WTC11 (cell line): ENCODE results near the gene NSFL1C. TPM values are rescaled to one million over a fixed set of nuclear protein-coding genes. Genes with fewer than 3 reads are reported as not detected.

Experiments
- ATAC-seq: fragments of 200-7000 bp; cut with Tn5 transposase; 2 replicates; pipeline ENCODE4 v1.10.0; 2021; ENCODE audit warnings: mild to moderate bottlenecking, moderate library complexity
- CTCF ChIA-PET: fragments of 300-600 bp; sonication (Branson Sonifier 250); formaldehyde crosslinking; loops from one replicate; lab custom pipeline; 2021; ENCODE audit warnings: antibody characterized with exemption; lab: Charles Lee
- POLR2A ChIA-PET: fragments of 350-600 bp; sonication (Branson Sonifier 250); formaldehyde crosslinking; loops from one replicate; lab custom pipeline; 2021; ENCODE audit warnings: antibody characterized with exemption; lab: Charles Lee
- DNase-seq: peaks from one replicate; pipeline ENCODE4 v3.0.0; 2021; ENCODE audit warnings: low spot score
- H3K27ac Mint-ChIP-seq: 2 replicates; pipeline ENCODE4 v1.8.0; 2021; ENCODE audit warnings: mixed read lengths
- H3K27me3 Mint-ChIP-seq: 2 replicates; pipeline ENCODE4 v1.8.0; 2021; ENCODE audit warnings: low read depth, mild to moderate bottlenecking, moderate library complexity, mixed read lengths
- H3K36me3 Mint-ChIP-seq: 2 replicates; pipeline ENCODE4 v1.8.0; 2021; ENCODE audit warnings: mixed read lengths
- H3K4me1 Mint-ChIP-seq: 2 replicates; pipeline ENCODE4 v1.8.0; 2022; ENCODE audit warnings: mixed read lengths
- H3K4me3 Mint-ChIP-seq: 2 replicates; pipeline ENCODE4 v1.8.0; 2021; ENCODE audit warnings: mild to moderate bottlenecking, moderate library complexity, mixed read lengths
- H3K9me3 Mint-ChIP-seq: 2 replicates; pipeline ENCODE4 v1.8.0; 2021; ENCODE audit warnings: mixed read lengths
- GRHL2 ChIP-seq: fragments of 250-450 bp; sonication (Bioruptor Pico); IDR thresholded peaks from 2 replicates; pipeline ENCODE4 v1.8.0; 2022; ENCODE audit warnings: mild to moderate bottlenecking, moderate library complexity; ENCODE audit not compliant: insufficient replicate concordance, severe bottlenecking
- HMGA2 ChIP-seq: fragments of 250-450 bp; sonication (Bioruptor Pico); IDR thresholded peaks from 2 replicates; pipeline ENCODE4 v1.4.0; 2021; ENCODE audit warnings: mild to moderate bottlenecking, moderate library complexity
- NFATC4 ChIP-seq: fragments of 250-450 bp; sonication (Bioruptor Pico); IDR thresholded peaks from 2 replicates; pipeline ENCODE4 v1.9.0; 2021; ENCODE audit warnings: mild to moderate bottlenecking
- NFYB ChIP-seq: sonication (generic); formaldehyde crosslinking; conservative IDR thresholded peaks from 2 replicates; pipeline ENCODE4 v1.8.0; 2022; ENCODE audit warnings: low read depth, missing genetic modification reagents
- SOX15 ChIP-seq: fragments of 250-450 bp; sonication (Bioruptor Pico); IDR thresholded peaks from 2 replicates; pipeline ENCODE4 v1.9.0; 2021; ENCODE audit warnings: mild to moderate bottlenecking
- TP53 ChIP-seq: sonication (generic); formaldehyde crosslinking; IDR thresholded peaks from 2 replicates; pipeline ENCODE4 v1.8.1; 2023; ENCODE audit warnings: mild to moderate bottlenecking, missing genetic modification reagents
- ZBTB21 ChIP-seq: sonication (generic); formaldehyde crosslinking; IDR thresholded peaks from 2 replicates; pipeline ENCODE4 v1.8.1; 2023; ENCODE audit warnings: mild to moderate bottlenecking, missing genetic modification reagents, borderline replicate concordance
- ZNF121 ChIP-seq: sonication (generic); formaldehyde crosslinking; IDR thresholded peaks from 2 replicates; pipeline ENCODE4 v1.8.0; 2023; ENCODE audit warnings: missing genetic modification reagents
- ZNF232 ChIP-seq: sonication (generic); formaldehyde crosslinking; IDR thresholded peaks from 2 replicates; pipeline ENCODE4 v1.8.0; 2022; ENCODE audit warnings: mild to moderate bottlenecking, missing genetic modification reagents
- ZNF263 ChIP-seq: sonication (generic); formaldehyde crosslinking; IDR thresholded peaks from 2 replicates; pipeline ENCODE4 v1.8.1; 2022; ENCODE audit warnings: low read depth, mild to moderate bottlenecking, moderate library complexity, missing genetic modification reagents
- ZNF396 ChIP-seq: fragments of 250-450 bp; sonication (Bioruptor Pico); IDR thresholded peaks from 2 replicates; pipeline ENCODE4 v1.8.0; 2021; ENCODE audit warnings: mild to moderate bottlenecking, moderate library complexity, borderline replicate concordance
- total RNA-seq: library from RNA; stranded (reverse); gene quantifications from 3 replicates; pipeline ENCODE4 v1.2.3, GENCODE V29; 2021
- TF ChIP-seq, protein P1 (sequence below): sonication (generic); formaldehyde crosslinking; IDR thresholded peaks from 2 replicates; pipeline ENCODE4 v1.8.1; 2023; ENCODE audit warnings: mild to moderate bottlenecking, moderate library complexity, missing genetic modification reagents
- TF ChIP-seq, protein P2 (sequence below): sonication (generic); formaldehyde crosslinking; IDR thresholded peaks from 2 replicates; pipeline ENCODE4 v1.8.1; 2022; ENCODE audit warnings: mild to moderate bottlenecking, moderate library complexity, missing genetic modification reagents
- TF ChIP-seq, protein P3 (sequence below): sonication (generic); formaldehyde crosslinking; IDR thresholded peaks from 2 replicates; pipeline ENCODE4 v1.8.1; 2023; ENCODE audit warnings: mild to moderate bottlenecking, missing genetic modification reagents, borderline replicate concordance
- TF ChIP-seq, protein P4 (sequence below): sonication (generic); formaldehyde crosslinking; IDR thresholded peaks from 2 replicates; pipeline ENCODE4 v1.8.0; 2022; ENCODE audit warnings: missing genetic modification reagents
- TF ChIP-seq, protein P5 (sequence below): sonication (generic); formaldehyde crosslinking; IDR thresholded peaks from 2 replicates; pipeline ENCODE4 v1.8.0; 2022; ENCODE audit warnings: mild to moderate bottlenecking, missing genetic modification reagents
- TF ChIP-seq, protein P6 (sequence below): fragments of 250-450 bp; sonication (Bioruptor Pico); conservative IDR thresholded peaks from 2 replicates; pipeline ENCODE4 v1.9.0; 2021; ENCODE audit warnings: mild to moderate bottlenecking
- TF ChIP-seq, protein P7 (sequence below): sonication (generic); formaldehyde crosslinking; IDR thresholded peaks from 2 replicates; pipeline ENCODE4 v1.8.0; 2023; ENCODE audit warnings: missing genetic modification reagents

The NSFL1C gene
- total RNA-seq, 1 experiment from 2014 or later = 85.5 TPM

DNA sequence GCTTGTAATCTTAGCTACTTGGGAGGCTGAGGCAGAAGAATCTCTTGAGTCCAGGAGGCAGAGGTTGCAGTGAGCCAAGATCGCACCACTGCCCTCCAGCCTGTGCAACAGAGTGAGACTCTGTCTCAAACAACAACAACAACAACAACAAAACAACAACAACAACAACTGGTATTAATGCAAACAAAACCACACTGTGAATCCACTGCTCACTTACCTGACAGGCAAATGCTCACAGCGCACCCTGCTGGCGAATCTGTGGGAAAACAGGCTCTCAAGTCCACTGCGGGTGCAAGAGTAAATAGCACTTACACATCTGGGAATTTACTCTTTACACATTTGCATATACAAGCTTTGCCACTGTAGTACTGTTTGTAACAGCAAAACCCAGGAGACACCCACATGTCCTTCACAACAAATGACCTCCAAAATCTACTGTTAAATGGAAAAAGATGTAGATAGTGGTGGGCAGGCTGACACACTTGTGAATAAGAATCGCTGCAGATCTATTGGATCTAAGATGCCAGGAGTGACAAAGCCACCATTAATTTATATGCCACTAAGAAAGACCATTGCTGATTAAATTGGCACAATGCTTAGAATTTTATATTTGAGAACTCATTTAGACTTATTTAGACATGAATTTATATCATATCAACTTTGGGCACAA, 29.3 kb downstream of the NSFL1C start (continued):
- TF ChIP-seq, protein P1, sequence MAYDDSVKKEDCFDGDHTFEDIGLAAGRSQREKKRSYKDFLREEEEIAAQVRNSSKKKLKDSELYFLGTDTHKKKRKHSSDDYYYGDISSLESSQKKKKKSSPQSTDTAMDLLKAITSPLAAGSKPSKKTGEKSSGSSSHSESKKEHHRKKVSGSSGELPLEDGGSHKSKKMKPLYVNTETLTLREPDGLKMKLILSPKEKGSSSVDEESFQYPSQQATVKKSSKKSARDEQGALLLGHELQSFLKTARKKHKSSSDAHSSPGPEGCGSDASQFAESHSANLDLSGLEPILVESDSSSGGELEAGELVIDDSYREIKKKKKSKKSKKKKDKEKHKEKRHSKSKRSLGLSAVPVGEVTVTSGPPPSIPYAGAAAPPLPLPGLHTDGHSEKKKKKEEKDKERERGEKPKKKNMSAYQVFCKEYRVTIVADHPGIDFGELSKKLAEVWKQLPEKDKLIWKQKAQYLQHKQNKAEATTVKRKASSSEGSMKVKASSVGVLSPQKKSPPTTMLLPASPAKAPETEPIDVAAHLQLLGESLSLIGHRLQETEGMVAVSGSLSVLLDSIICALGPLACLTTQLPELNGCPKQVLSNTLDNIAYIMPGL (CRISPR knock-in tag) = no peak

DNA sequence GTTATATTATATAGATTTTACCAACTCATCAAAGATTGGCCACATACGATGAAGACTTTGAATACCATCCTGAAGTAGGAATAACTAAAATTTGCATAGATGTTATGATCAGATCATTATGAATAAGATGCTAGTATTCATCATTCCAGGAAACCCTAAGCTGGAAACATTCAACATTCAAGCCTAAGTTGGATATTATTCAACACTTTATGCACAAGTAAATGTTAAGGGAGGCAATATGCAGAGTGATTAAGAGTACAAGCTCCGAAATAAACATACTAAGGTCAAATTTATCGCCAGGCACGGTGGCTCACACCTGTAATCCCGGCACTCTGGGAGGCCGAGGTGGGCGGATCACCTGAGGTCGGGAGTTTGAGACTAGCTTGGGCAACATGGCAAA, 30.4 kb downstream of the NSFL1C start:
- TF ChIP-seq, protein P2, sequence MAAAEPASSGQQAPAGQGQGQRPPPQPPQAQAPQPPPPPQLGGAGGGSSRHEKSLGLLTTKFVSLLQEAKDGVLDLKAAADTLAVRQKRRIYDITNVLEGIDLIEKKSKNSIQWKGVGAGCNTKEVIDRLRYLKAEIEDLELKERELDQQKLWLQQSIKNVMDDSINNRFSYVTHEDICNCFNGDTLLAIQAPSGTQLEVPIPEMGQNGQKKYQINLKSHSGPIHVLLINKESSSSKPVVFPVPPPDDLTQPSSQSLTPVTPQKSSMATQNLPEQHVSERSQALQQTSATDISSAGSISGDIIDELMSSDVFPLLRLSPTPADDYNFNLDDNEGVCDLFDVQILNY (CRISPR knock-in tag) = no peak
- TF ChIP-seq HMGA2 (no peak), ZNF396 (CRISPR knock-in tag) (no peak), SOX15 (CRISPR knock-in tag) (no peak), NFYB (no peak), ZNF232 (CRISPR knock-in tag) (no peak), NFATC4 (CRISPR knock-in tag) (no peak), ZNF121 (CRISPR knock-in tag) (no peak)
- TF ChIP-seq, protein P3, sequence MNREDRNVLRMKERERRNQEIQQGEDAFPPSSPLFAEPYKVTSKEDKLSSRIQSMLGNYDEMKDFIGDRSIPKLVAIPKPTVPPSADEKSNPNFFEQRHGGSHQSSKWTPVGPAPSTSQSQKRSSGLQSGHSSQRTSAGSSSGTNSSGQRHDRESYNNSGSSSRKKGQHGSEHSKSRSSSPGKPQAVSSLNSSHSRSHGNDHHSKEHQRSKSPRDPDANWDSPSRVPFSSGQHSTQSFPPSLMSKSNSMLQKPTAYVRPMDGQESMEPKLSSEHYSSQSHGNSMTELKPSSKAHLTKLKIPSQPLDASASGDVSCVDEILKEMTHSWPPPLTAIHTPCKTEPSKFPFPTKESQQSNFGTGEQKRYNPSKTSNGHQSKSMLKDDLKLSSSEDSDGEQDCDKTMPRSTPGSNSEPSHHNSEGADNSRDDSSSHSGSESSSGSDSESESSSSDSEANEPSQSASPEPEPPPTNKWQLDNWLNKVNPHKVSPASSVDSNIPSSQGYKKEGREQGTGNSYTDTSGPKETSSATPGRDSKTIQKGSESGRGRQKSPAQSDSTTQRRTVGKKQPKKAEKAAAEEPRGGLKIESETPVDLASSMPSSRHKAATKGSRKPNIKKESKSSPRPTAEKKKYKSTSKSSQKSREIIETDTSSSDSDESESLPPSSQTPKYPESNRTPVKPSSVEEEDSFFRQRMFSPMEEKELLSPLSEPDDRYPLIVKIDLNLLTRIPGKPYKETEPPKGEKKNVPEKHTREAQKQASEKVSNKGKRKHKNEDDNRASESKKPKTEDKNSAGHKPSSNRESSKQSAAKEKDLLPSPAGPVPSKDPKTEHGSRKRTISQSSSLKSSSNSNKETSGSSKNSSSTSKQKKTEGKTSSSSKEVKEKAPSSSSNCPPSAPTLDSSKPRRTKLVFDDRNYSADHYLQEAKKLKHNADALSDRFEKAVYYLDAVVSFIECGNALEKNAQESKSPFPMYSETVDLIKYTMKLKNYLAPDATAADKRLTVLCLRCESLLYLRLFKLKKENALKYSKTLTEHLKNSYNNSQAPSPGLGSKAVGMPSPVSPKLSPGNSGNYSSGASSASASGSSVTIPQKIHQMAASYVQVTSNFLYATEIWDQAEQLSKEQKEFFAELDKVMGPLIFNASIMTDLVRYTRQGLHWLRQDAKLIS = no peak
- TF ChIP-seq, protein P4, sequence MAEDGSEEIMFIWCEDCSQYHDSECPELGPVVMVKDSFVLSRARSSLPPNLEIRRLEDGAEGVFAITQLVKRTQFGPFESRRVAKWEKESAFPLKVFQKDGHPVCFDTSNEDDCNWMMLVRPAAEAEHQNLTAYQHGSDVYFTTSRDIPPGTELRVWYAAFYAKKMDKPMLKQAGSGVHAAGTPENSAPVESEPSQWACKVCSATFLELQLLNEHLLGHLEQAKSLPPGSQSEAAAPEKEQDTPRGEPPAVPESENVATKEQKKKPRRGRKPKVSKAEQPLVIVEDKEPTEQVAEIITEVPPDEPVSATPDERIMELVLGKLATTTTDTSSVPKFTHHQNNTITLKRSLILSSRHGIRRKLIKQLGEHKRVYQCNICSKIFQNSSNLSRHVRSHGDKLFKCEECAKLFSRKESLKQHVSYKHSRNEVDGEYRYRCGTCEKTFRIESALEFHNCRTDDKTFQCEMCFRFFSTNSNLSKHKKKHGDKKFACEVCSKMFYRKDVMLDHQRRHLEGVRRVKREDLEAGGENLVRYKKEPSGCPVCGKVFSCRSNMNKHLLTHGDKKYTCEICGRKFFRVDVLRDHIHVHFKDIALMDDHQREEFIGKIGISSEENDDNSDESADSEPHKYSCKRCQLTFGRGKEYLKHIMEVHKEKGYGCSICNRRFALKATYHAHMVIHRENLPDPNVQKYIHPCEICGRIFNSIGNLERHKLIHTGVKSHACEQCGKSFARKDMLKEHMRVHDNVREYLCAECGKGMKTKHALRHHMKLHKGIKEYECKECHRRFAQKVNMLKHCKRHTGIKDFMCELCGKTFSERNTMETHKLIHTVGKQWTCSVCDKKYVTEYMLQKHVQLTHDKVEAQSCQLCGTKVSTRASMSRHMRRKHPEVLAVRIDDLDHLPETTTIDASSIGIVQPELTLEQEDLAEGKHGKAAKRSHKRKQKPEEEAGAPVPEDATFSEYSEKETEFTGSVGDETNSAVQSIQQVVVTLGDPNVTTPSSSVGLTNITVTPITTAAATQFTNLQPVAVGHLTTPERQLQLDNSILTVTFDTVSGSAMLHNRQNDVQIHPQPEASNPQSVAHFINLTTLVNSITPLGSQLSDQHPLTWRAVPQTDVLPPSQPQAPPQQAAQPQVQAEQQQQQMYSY (CRISPR knock-in tag) = no peak
- TF ChIP-seq, protein P5, sequence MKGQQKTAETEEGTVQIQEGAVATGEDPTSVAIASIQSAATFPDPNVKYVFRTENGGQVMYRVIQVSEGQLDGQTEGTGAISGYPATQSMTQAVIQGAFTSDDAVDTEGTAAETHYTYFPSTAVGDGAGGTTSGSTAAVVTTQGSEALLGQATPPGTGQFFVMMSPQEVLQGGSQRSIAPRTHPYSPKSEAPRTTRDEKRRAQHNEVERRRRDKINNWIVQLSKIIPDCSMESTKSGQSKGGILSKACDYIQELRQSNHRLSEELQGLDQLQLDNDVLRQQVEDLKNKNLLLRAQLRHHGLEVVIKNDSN (CRISPR knock-in tag) = no peak
- H3K9me3 Mint-ChIP-seq = peaks cover 29% of the 10 kb centered on the region
- CTCF ChIA-PET = interaction anchor here (0.6 to 4.3 kb wide), 15 partner anchors 9 to 620 kb away, joined by 3 to 38 read pairs (median 4); partner anchors contain the start of gene NSFL1C
- no peaks in the 10 kb centered on the region for H3K27me3 Mint-ChIP-seq
- H3K4me1 Mint-ChIP-seq = peaks cover 24% of the 10 kb centered on the region
- POLR2A ChIA-PET = no interaction called here
- peaks cover 24% of the 10 kb centered on the region for H3K36me3 Mint-ChIP-seq
- ATAC-seq = no peak
- H3K4me3 Mint-ChIP-seq = no peak overlapping the region
- H3K27ac Mint-ChIP-seq = no peak overlapping the region
- DNase-seq = no peak

DNA sequence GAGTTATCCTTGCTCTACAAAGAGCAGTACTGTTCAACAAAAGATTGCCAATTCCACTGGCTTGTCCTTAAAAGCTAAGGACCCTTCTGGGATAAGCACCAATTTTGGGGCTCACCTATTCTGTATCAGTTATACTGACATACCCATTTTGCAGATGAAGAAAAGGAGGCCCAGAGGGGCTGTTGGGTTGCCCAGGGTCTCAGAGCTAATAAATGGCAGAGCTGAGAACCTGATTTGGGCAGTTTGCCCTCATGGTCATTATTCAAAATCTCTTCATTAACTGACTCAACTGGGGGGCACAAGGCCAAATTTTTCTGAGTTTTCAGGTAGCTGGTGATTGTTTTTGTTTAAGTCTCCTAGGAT, 31.3 kb downstream of the NSFL1C start:
- ChIA-PET POLR2A (no interaction called here), CTCF (interaction anchor here (0.7 to 4.3 kb wide), 4 partner anchors 9 to 102 kb away, joined by 3 to 20 read pairs (median 4); partner anchors contain the start of gene NSFL1C)
- H3K4me1 Mint-ChIP-seq = peaks cover 33% of the 10 kb centered on the region
- no peak overlapping the region for H3K4me3 Mint-ChIP-seq
- H3K27ac Mint-ChIP-seq = no peak overlapping the region
- H3K36me3 Mint-ChIP-seq = peaks cover 24% of the 10 kb centered on the region
- ATAC-seq = no peak
- no peak for DNase-seq
- H3K27me3 Mint-ChIP-seq = no peaks in the 10 kb centered on the region
- H3K9me3 Mint-ChIP-seq = peaks cover 29% of the 10 kb centered on the region
- TF ChIP-seq GRHL2 (CRISPR knock-in tag) (no peak), NFATC4 (CRISPR knock-in tag) (no peak), ZBTB21 (CRISPR knock-in tag) (no peak), TP53 (CRISPR knock-in tag) (no peak), SOX15 (CRISPR knock-in tag) (no peak), ZNF263 (CRISPR knock-in tag) (no peak)
- TF ChIP-seq, protein P6, sequence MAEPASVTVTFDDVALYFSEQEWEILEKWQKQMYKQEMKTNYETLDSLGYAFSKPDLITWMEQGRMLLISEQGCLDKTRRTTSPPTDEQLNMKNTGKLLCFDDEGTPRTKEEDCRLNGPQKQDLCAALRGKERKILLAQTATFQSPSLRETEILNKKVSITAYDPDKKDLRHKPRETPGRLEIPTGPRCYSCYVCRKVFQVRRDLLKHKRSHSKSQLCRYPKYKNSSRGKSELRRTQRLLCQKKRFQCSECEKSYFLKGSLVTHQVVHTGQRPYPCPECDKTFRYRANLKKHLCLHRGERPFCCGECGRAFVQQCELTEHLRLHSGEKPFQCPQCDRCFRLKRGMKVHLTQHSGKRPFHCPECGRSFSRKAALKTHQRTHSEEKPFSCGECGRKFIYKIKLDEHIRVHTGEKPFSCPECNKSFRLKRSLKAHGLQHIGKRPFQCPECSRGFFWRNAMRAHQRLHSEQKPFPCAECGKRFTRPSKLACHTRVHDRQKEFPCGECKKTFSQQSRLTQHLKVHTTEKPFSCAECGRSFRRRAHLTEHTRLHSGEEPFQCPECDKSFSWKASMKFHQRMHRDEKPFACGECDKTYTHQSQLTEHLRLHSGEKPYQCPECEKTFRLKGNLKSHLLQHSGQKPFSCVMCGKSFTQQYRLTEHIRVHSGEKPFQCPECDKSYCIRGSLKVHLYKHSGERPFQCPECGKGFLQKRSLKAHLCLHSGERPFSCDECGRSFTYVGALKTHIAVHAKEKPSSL (CRISPR knock-in tag) = no peak
- TF ChIP-seq, protein P7, sequence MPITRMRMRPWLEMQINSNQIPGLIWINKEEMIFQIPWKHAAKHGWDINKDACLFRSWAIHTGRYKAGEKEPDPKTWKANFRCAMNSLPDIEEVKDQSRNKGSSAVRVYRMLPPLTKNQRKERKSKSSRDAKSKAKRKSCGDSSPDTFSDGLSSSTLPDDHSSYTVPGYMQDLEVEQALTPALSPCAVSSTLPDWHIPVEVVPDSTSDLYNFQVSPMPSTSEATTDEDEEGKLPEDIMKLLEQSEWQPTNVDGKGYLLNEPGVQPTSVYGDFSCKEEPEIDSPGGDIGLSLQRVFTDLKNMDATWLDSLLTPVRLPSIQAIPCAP (CRISPR knock-in tag) = no peak
